IMR-90 (cell line): ENCODE data around the gene ADAMTS3. TPM values are rescaled to one million over a fixed set of nuclear protein-coding genes. Genes with fewer than 3 reads are reported as not detected.

Source experiments
- ATAC-seq: fragments of 200-7000 bp; cut with Tn5 transposase; 2 replicates; pipeline ENCODE4 v1.9.1; 2020; ENCODE audit warnings: low read depth, mild to moderate bottlenecking, moderate library complexity
- BruUV-seq: library from RNA; stranded (reverse); fragments of 400-500 nt; replicated peaks from 2 replicates; lab custom pipeline; 2021; lab: Mats Ljungman, UMichigan
- CTCF ChIA-PET: fragments of 300-600 bp; formaldehyde crosslinking; extraction: SDS; loops from one replicate; lab custom pipeline; 2021; ENCODE audit warnings: antibody characterized with exemption; lab: Yijun Ruan, JAX
- POLR2A ChIA-PET: fragments of 300-600 bp; sonication (Branson Sonifier 250); formaldehyde crosslinking; loops from one replicate; lab custom pipeline; 2022; ENCODE audit warnings: antibody characterized with exemption; ENCODE audit not compliant: unreplicated experiment; lab: Charles Lee
- DNase-seq: peaks from one replicate; pipeline ENCODE4 v3.0.0; 2013
- H2AFZ ChIP-seq: replicated peaks from 2 replicates; pipeline ENCODE3; 2013; ENCODE audit warnings: low read length, mild to moderate bottlenecking; ENCODE audit not compliant: poor library complexity
- H2AK5ac ChIP-seq: 2 replicates; pipeline ENCODE4 v1.6.1; 2013; ENCODE audit warnings: low read depth, low read length, inconsistent platforms
- H2AK9ac ChIP-seq: replicated peaks from 2 replicates; pipeline ENCODE3; 2013; ENCODE audit warnings: mild to moderate bottlenecking, low read depth, low read length, moderate library complexity; ENCODE audit not compliant: poor library complexity
- H2BK120ac ChIP-seq: 2 replicates; pipeline ENCODE4 v1.6.1; 2013; ENCODE audit warnings: low read depth, low read length, inconsistent platforms
- H2BK15ac ChIP-seq: 3 replicates; pipeline ENCODE4 v1.6.1; 2013; ENCODE audit warnings: low read depth, low read length, inconsistent platforms
- H2BK20ac ChIP-seq: 2 replicates; pipeline ENCODE4 v1.6.1; 2013; ENCODE audit warnings: low read depth, mild to moderate bottlenecking, inconsistent platforms, low read length, moderate library complexity
- H2BK5ac ChIP-seq: 2 replicates; pipeline ENCODE4 v1.6.1; 2013; ENCODE audit warnings: mild to moderate bottlenecking, low read depth, low read length, inconsistent platforms; ENCODE audit not compliant: poor library complexity, severe bottlenecking
- H3K14ac ChIP-seq: replicated peaks from 2 replicates; pipeline ENCODE4 v1.6.1; 2013; ENCODE audit warnings: low read depth, low read length, inconsistent platforms
- H3K18ac ChIP-seq: 2 replicates; pipeline ENCODE4 v1.6.1; 2013; ENCODE audit warnings: low read depth, low read length, control low read depth
- H3K23ac ChIP-seq: 2 replicates; pipeline ENCODE4 v1.6.1; 2013; ENCODE audit warnings: low read depth, low read length, inconsistent platforms
- H3K27ac ChIP-seq: 2 replicates; pipeline ENCODE4 v1.5.1; 2013; ENCODE audit warnings: mild to moderate bottlenecking, control low read depth, low read length; ENCODE audit not compliant: insufficient read depth
- H3K27me3 ChIP-seq: 2 replicates; pipeline ENCODE4 v1.6.1; 2013; ENCODE audit warnings: low read length; ENCODE audit not compliant: control insufficient read depth, insufficient read depth
- H3K36me3 ChIP-seq: 2 replicates; pipeline ENCODE4 v1.6.1; 2013; ENCODE audit warnings: low read length, mixed read lengths; ENCODE audit not compliant: control insufficient read depth, insufficient read depth
- H3K4ac ChIP-seq: 2 replicates; pipeline ENCODE4 v1.6.1; 2013; ENCODE audit warnings: low read depth, low read length, inconsistent platforms
- H3K4me1 ChIP-seq: 2 replicates; pipeline ENCODE4 v1.6.1; 2013; ENCODE audit warnings: low read length, mixed read lengths; ENCODE audit not compliant: control insufficient read depth, insufficient read depth
- H3K4me2 ChIP-seq: 2 replicates; pipeline ENCODE4 v1.6.1; 2013; ENCODE audit warnings: low read depth, mild to moderate bottlenecking, control low read depth, low read length, moderate library complexity
- H3K4me3 ChIP-seq: 2 replicates; pipeline ENCODE4 v1.5.1; 2013; ENCODE audit warnings: low read depth, mild to moderate bottlenecking, control low read depth, low read length, moderate library complexity; ENCODE audit not compliant: insufficient read depth
- H3K56ac ChIP-seq: 2 replicates; pipeline ENCODE4 v1.6.1; 2013; ENCODE audit warnings: low read length, inconsistent platforms; ENCODE audit not compliant: insufficient read depth; ENCODE audit errors: extremely low read depth
- H3K79me1 ChIP-seq, 2 experiments: 2 replicates each; pipeline ENCODE4 v1.6.1; 2013; ENCODE audit warnings: low read length in 2 of 2, inconsistent platforms in 1 of 2, low read depth in 1 of 2
- H3K9ac ChIP-seq: 2 replicates; pipeline ENCODE4 v1.6.1; 2013; ENCODE audit warnings: low read depth, low read length, control low read depth
- H3K9me1 ChIP-seq: 2 replicates; pipeline ENCODE4 v1.6.1; 2013; ENCODE audit warnings: low read length, inconsistent platforms; ENCODE audit not compliant: insufficient read depth
- H3K9me3 ChIP-seq: 2 replicates; pipeline ENCODE4 v1.6.1; 2013; ENCODE audit warnings: low read length; ENCODE audit not compliant: control insufficient read depth, insufficient read depth
- H4K20me1 ChIP-seq: 2 replicates; pipeline ENCODE4 v1.6.1; 2013; ENCODE audit warnings: low read length, inconsistent platforms; ENCODE audit not compliant: insufficient read depth
- H4K5ac ChIP-seq: 2 replicates; pipeline ENCODE4 v1.6.1; 2013; ENCODE audit warnings: mild to moderate bottlenecking, low read depth, low read length, control low read depth
- H4K8ac ChIP-seq, 2 experiments: 2 replicates each; pipeline ENCODE4 v1.6.1; 2013; ENCODE audit warnings: low read depth in 2 of 2, low read length in 2 of 2, control low read depth in 1 of 2, inconsistent platforms in 1 of 2
- H4K91ac ChIP-seq: 2 replicates; pipeline ENCODE4 v1.6.1; 2013; ENCODE audit warnings: low read depth, low read length, inconsistent platforms; ENCODE audit not compliant: insufficient read depth
- FOS ChIP-seq: fragments of 150-350 bp; IDR thresholded peaks from 2 replicates; pipeline ENCODE4 v1.6.1; 2016; ENCODE audit warnings: low read depth, low read length
- MAZ ChIP-seq: IDR thresholded peaks from 2 replicates; pipeline ENCODE4 v1.6.1; 2012; ENCODE audit warnings: low read depth, mild to moderate bottlenecking, low read length, improper control_type of control experiment, moderate library complexity, borderline replicate concordance
- MXI1 ChIP-seq: IDR thresholded peaks from 2 replicates; pipeline ENCODE4 v1.6.1; 2012; ENCODE audit warnings: low read depth, mild to moderate bottlenecking, low read length, moderate library complexity, borderline replicate concordance
- RFX5 ChIP-seq: IDR thresholded peaks from 2 replicates; pipeline ENCODE4 v1.8.0; 2012; ENCODE audit warnings: low read depth, mild to moderate bottlenecking, low read length, moderate library complexity
- dilution Hi-C: fragments of 300-500 bp; cut with HindIII; formaldehyde crosslinking; loops from one replicate; pipeline ENCODE4 v1.14.3; 2018; ENCODE audit warnings: low sequenced_read_pairs; ENCODE audit not compliant: unreplicated experiment
- in situ Hi-C: fragments of 300-500 bp; cut with MboI; formaldehyde crosslinking; loops from 3 replicates; pipeline ENCODE4 v1.14.3; 2019; ENCODE audit warnings: low sequenced_read_pairs, inconsistent platforms, mixed read lengths
- intact Hi-C: fragments of 100-400 bp; cut with micrococcal nuclease; formaldehyde crosslinking; loops from 2 replicates; pipeline ENCODE4 v1.10.0; 2022
- polyA plus RNA-seq, 3 experiments: library from polyadenylated mRNA; depleted of rRNA; stranded (reverse); fragments of >200 nt; gene quantifications; 2 replicates each; pipeline ENCODE4 v1.2.3, GENCODE V29; 2012; ENCODE audit warnings: low replicate concordance in 1 of 3
- total RNA-seq: library from RNA; depleted of rRNA; stranded (reverse); fragments of >200 nt; gene quantifications from 2 replicates; pipeline ENCODE4 v1.2.3, GENCODE V29; 2012
- TF ChIP-seq, protein P1 (sequence below): fragments of 150-350 bp; IDR thresholded peaks from 2 replicates; pipeline ENCODE4 v1.6.1; 2016; ENCODE audit warnings: low read depth, mild to moderate bottlenecking, low read length, moderate library complexity, borderline replicate concordance
- TF ChIP-seq, protein P2 (sequence below): conservative IDR thresholded peaks from 2 replicates; pipeline ENCODE4 v1.5.1; 2012; ENCODE audit warnings: mild to moderate bottlenecking, low read depth, low read length, improper control_type of control experiment

Gene ADAMTS3
- total and polyA plus RNA-seq, 2 of the 4 experiments (the other 2 are of a cell fraction), result 0.68 to 2.9 TPM

DNA sequence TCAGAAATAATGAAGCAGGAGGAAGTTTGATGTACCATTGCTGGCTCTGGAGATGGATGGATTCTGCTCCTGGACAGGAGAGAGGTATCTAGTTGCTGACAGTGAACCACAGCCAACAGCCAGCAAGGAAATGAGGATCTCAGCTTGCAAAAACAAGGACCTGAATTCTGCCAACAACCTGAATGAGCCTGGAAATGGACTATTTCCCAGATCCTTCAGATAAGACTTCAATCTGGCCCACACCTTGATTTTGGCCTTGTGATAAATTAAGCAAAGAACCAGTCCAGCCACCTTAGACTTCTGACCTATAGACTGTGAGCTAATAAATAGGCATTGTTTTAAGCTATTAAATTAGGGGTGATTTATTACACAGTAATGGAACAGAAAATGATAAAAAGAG lies 220.3 kb downstream of the ADAMTS3 start:
- ChIA-PET POLR2A (no interaction called here), CTCF (interaction anchor here (0.6 kb wide), 1 partner anchor 126 kb away, joined by 3 read pairs; no protein-coding TSS in a partner anchor)
- ATAC-seq, result no peak
- Histone ChIP-seq H3K9me1 (no peaks in the 10 kb centered on the region), H3K4me1 (no peaks in the 10 kb centered on the region), H3K27ac (no peak overlapping the region), H2BK120ac (no peak overlapping the region), H3K9me3 (no peaks in the 10 kb centered on the region), H3K27me3 (no peaks in the 10 kb centered on the region), H4K20me1 (no peaks in the 10 kb centered on the region), H3K36me3 (no peaks in the 10 kb centered on the region), H2AK5ac (no peak overlapping the region), H3K56ac (no peak overlapping the region), H4K91ac (no peak overlapping the region), H4K8ac (no peak overlapping the region), H2BK15ac (no peak overlapping the region), H2AFZ (no peak overlapping the region), H3K4ac (no peak overlapping the region), H3K4me3 (no peak overlapping the region), H3K79me1 (no peaks in the 10 kb centered on the region), H3K14ac (no peak overlapping the region), H3K9ac (no peak overlapping the region), H2BK5ac (no peak overlapping the region), H3K23ac (no peak overlapping the region), H2BK20ac (no peak overlapping the region), H3K4me2 (no peak overlapping the region), H2AK9ac (no peak overlapping the region), H4K5ac (no peak overlapping the region), H3K18ac (no peak overlapping the region)
- TF ChIP-seq FOS (no peak), MAZ (no peak), MXI1 (no peak), RFX5 (no peak)
- TF ChIP-seq, protein P1, sequence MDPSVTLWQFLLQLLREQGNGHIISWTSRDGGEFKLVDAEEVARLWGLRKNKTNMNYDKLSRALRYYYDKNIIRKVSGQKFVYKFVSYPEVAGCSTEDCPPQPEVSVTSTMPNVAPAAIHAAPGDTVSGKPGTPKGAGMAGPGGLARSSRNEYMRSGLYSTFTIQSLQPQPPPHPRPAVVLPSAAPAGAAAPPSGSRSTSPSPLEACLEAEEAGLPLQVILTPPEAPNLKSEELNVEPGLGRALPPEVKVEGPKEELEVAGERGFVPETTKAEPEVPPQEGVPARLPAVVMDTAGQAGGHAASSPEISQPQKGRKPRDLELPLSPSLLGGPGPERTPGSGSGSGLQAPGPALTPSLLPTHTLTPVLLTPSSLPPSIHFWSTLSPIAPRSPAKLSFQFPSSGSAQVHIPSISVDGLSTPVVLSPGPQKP, result no peak
- TF ChIP-seq, protein P2, sequence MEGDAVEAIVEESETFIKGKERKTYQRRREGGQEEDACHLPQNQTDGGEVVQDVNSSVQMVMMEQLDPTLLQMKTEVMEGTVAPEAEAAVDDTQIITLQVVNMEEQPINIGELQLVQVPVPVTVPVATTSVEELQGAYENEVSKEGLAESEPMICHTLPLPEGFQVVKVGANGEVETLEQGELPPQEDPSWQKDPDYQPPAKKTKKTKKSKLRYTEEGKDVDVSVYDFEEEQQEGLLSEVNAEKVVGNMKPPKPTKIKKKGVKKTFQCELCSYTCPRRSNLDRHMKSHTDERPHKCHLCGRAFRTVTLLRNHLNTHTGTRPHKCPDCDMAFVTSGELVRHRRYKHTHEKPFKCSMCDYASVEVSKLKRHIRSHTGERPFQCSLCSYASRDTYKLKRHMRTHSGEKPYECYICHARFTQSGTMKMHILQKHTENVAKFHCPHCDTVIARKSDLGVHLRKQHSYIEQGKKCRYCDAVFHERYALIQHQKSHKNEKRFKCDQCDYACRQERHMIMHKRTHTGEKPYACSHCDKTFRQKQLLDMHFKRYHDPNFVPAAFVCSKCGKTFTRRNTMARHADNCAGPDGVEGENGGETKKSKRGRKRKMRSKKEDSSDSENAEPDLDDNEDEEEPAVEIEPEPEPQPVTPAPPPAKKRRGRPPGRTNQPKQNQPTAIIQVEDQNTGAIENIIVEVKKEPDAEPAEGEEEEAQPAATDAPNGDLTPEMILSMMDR, result no peak
- intact Hi-C loops (no loop called here), dilution Hi-C loops (no loop called here), in situ Hi-C loops (no loop called here)
- BruUV-seq, result no TSS peak
- DNase-seq, result no peak
